DOHH2 (cell line): ENCODE results near the gene SH3PXD2A.

Source experiments
- CTCF ChIP-seq: fragments of 200-600 bp; sonication (generic); IDR thresholded peaks from one replicate; pipeline ENCODE4 v1.5.1; 2014; ENCODE audit warnings: antibody characterized with exemption, mild to moderate bottlenecking, low read depth, low read length; ENCODE audit not compliant: poor library complexity, severe bottlenecking
- EZH2phosphoT487 ChIP-seq: fragments of 200-600 bp; sonication (generic); IDR thresholded peaks from 2 replicates; pipeline ENCODE4 v1.6.1; 2017; ENCODE audit warnings: borderline replicate concordance, mild to moderate bottlenecking, antibody characterized with exemption, low read length, moderate library complexity, mixed read lengths

DNA sequence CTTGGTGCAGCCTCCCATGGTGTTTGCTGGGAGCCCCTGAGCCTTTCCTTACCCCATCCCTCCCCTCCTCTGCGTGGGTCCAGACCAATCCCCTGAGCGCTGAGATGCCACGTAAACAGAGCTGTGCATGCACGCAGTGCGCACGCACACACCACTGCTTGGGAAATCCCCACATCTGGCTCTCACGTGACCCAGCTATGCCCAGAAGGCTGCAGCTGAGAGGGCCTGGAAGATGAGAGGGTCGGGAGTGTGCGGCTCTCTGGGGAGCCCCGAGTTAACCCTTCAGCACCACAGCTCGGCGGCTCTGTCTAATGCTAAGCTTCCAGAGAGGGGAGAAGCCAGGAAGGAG is 177.2 kb downstream of the SH3PXD2A start:
- TF ChIP-seq CTCF (no peak), EZH2phosphoT487 (no peak)
